Measurements from ENCODE around the gene ACKR3.

ACKR3 gene

GRCh38 chr2:236612737-236613136 is 43.1 kb downstream of the ACKR3 start:
- no peak for DNase-seq

GRCh38 chr2:236613612-236614011 is 44.0 kb downstream of the ACKR3 start:
- DNase-seq, result no peak

- DNase-seq, result no peak
These were observed 44.9 kb downstream of the ACKR3 start for GRCh38 chr2:236614551-236614950.

GRCh38 chr2:236616031-236616430 is 46.4 kb downstream of the ACKR3 start:
- DNase-seq, result no peak

GRCh38 chr2:236616624-236617023 is 47.0 kb downstream of the ACKR3 start:
- no peak for DNase-seq

GRCh38 chr2:236617221-236617737 is 47.7 kb downstream of the ACKR3 start:
- no peak for DNase-seq

GRCh38 chr2:236617796-236618195 is 48.2 kb downstream of the ACKR3 start:
- DNase-seq, result no peak

GRCh38 chr2:236618370-236618769 is 48.7 kb downstream of the ACKR3 start:
- no peak for DNase-seq

- no peak for DNase-seq
These were observed 50.4 kb downstream of the ACKR3 start for GRCh38 chr2:236619910-236620612.

GRCh38 chr2:236621786-236622185 is 52.2 kb downstream of the ACKR3 start:
- DNase-seq, result no peak

GRCh38 chr2:236622201-236622600 is 52.6 kb downstream of the ACKR3 start:
- no peak for DNase-seq

- no peak for DNase-seq
These were observed 53.0 kb downstream of the ACKR3 start for GRCh38 chr2:236622660-236623059.

- DNase-seq, result no peak
These were observed 54.2 kb downstream of the ACKR3 start for GRCh38 chr2:236623816-236624215.

GRCh38 chr2:236625156-236625690 is 55.6 kb downstream of the ACKR3 start:
- DNase-seq, result no peak

GRCh38 chr2:236626391-236627150 is 56.9 kb downstream of the ACKR3 start:
- no peak for DNase-seq

GRCh38 chr2:236627193-236627592 is 57.6 kb downstream of the ACKR3 start:
- no peak for DNase-seq

GRCh38 chr2:236627841-236628240 is 58.2 kb downstream of the ACKR3 start:
- DNase-seq, result no peak

GRCh38 chr2:236628256-236628901 is 58.8 kb downstream of the ACKR3 start:
- DNase-seq, result no peak

GRCh38 chr2:236628981-236629605 is 59.5 kb downstream of the ACKR3 start:
- no peak for DNase-seq

GRCh38 chr2:236629961-236630872 is 60.6 kb downstream of the ACKR3 start:
- DNase-seq, result no peak

- DNase-seq, result no peak
These were observed 61.7 kb downstream of the ACKR3 start for GRCh38 chr2:236631281-236631855.
